Measurements from ENCODE around the gene VLDLR.

DNA sequence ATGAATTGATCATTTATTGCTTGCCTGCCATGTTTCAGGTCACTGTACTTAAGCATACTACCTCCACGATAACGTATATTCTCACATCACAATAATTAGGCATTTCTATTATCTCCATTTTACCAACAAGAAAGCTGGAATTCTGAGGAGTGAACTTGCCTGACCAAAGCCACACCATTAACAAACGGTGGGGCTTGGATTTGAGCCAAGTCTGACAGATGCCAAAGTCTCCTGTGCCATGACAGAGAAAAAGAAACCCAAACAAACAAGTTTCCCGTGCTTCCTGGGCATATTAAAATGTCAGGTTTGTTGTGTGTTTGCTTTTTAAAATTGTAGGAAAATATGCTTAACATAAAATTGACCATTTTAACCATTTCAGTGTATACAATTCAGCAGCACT lies 54.9 kb downstream of the VLDLR start:
- TF ChIP-seq POLR2A (IDR thresholded peaks at IDR 0.05) = no peak
- TF ChIP-seq, protein P1, sequence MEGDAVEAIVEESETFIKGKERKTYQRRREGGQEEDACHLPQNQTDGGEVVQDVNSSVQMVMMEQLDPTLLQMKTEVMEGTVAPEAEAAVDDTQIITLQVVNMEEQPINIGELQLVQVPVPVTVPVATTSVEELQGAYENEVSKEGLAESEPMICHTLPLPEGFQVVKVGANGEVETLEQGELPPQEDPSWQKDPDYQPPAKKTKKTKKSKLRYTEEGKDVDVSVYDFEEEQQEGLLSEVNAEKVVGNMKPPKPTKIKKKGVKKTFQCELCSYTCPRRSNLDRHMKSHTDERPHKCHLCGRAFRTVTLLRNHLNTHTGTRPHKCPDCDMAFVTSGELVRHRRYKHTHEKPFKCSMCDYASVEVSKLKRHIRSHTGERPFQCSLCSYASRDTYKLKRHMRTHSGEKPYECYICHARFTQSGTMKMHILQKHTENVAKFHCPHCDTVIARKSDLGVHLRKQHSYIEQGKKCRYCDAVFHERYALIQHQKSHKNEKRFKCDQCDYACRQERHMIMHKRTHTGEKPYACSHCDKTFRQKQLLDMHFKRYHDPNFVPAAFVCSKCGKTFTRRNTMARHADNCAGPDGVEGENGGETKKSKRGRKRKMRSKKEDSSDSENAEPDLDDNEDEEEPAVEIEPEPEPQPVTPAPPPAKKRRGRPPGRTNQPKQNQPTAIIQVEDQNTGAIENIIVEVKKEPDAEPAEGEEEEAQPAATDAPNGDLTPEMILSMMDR (IDR thresholded peaks at IDR 0.05) = no peak

Data from heart left ventricle (tissue), 13 donors.